ENCODE data around the gene C1orf167.

DNA sequence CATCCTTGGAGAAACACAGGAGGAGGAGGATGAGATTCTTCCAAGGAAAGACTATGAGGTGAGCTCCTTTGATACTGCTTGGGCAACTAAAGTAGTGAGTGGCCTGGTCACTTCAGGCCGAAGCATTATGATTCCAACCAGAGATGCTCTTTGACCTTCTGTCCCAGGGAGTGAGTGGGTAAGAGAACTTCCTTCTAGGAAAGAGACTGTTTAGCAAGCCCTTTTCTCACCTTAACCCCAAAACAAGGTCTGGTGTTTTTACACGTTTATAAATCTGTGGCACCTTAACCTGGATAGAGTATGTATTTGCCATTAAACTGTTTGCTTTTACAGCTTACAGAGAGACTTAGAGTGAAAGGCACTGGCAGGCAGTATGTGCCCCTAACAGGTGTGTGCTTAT lies 45.1 kb downstream of the C1orf167 start:
- TF ChIP-seq ZSCAN20 (CRISPR knock-in tag; IDR thresholded peaks at IDR 0.05; ENCODE audit: borderline replicate concordance) = no peak
- TF ChIP-seq, protein P1, sequence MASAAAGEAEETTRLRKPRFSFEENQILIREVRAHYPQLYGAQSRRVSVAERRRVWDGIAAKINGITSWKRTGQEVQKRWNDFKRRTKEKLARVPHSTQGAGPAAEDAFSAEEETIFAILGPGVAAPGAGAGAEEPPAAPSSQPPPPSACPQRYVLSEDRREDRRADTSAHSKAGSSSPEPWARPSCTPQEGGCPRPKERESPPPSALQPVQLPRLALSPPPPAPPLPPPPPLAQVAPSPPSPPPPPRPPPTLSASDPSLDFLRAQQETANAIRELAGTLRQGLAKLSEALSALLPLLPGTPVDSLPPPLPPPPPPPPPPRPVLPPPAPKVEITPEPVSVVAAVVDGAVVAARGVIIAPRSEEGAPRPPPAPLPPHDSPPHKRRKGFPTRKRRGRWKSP (CRISPR knock-in tag; IDR thresholded peaks at IDR 0.05) = no peak
- no peak for TF ChIP-seq ZNF432 (CRISPR knock-in tag; IDR thresholded peaks at IDR 0.05; ENCODE audit: borderline replicate concordance)
- TF ChIP-seq TMF1 (CRISPR knock-in tag; IDR thresholded peaks at IDR 0.05; ENCODE audit: low read depth) = no peak
- TF ChIP-seq HHEX (CRISPR knock-in tag; IDR thresholded peaks at IDR 0.05) = no peak
- TF ChIP-seq, protein P2, sequence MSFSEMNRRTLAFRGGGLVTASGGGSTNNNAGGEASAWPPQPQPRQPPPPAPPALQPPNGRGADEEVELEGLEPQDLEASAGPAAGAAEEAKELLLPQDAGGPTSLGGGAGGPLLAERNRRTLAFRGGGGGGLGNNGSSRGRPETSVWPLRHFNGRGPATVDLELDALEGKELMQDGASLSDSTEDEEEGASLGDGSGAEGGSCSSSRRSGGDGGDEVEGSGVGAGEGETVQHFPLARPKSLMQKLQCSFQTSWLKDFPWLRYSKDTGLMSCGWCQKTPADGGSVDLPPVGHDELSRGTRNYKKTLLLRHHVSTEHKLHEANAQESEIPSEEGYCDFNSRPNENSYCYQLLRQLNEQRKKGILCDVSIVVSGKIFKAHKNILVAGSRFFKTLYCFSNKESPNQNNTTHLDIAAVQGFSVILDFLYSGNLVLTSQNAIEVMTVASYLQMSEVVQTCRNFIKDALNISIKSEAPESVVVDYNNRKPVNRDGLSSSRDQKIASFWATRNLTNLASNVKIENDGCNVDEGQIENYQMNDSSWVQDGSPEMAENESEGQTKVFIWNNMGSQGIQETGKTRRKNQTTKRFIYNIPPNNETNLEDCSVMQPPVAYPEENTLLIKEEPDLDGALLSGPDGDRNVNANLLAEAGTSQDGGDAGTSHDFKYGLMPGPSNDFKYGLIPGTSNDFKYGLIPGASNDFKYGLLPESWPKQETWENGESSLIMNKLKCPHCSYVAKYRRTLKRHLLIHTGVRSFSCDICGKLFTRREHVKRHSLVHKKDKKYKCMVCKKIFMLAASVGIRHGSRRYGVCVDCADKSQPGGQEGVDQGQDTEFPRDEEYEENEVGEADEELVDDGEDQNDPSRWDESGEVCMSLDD (CRISPR knock-in tag; IDR thresholded peaks at IDR 0.05; ENCODE audit: borderline replicate concordance) = no peak
- no peak for TF ChIP-seq ZNF629 (CRISPR knock-in tag; conservative IDR thresholded peaks at IDR 0.05)
- no peak for TF ChIP-seq TOE1 (CRISPR knock-in tag; IDR thresholded peaks at IDR 0.05)
- TF ChIP-seq CEBPB (IDR thresholded peaks at IDR 0.05; ENCODE audit: borderline replicate concordance, low read depth, low read length) = no peak
- no peak for TF ChIP-seq SOX13 (IDR thresholded peaks at IDR 0.05)
- no peak for TF ChIP-seq SOX13 (CRISPR knock-in tag; conservative IDR thresholded peaks at IDR 0.05 in 1 of 2, IDR thresholded peaks at IDR 0.05 in 1 of 2)
- no peak for TF ChIP-seq HCFC1 (IDR thresholded peaks at IDR 0.05; ENCODE audit: low read depth, low read length)
- TF ChIP-seq, protein P3, sequence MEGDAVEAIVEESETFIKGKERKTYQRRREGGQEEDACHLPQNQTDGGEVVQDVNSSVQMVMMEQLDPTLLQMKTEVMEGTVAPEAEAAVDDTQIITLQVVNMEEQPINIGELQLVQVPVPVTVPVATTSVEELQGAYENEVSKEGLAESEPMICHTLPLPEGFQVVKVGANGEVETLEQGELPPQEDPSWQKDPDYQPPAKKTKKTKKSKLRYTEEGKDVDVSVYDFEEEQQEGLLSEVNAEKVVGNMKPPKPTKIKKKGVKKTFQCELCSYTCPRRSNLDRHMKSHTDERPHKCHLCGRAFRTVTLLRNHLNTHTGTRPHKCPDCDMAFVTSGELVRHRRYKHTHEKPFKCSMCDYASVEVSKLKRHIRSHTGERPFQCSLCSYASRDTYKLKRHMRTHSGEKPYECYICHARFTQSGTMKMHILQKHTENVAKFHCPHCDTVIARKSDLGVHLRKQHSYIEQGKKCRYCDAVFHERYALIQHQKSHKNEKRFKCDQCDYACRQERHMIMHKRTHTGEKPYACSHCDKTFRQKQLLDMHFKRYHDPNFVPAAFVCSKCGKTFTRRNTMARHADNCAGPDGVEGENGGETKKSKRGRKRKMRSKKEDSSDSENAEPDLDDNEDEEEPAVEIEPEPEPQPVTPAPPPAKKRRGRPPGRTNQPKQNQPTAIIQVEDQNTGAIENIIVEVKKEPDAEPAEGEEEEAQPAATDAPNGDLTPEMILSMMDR (CRISPR knock-in tag; IDR thresholded peaks at IDR 0.05) = no peak
- no peak for TF ChIP-seq SMARCC2 (IDR thresholded peaks at IDR 0.05)

Measured in HepG2 (cell line).